NCI-H82 treated with DMSO at 0.1 percent for 48 hours (cell line): ENCODE measurements around the gene SLC7A8.

Source experiments
- DNase-seq: peaks from one replicate; lab custom pipeline; 2025; ENCODE audit not compliant: unreplicated experiment; lab: John Stamatoyannopoulos, UW

SLC7A8 gene

GRCh38 chr14:23095196-23096108, 88.0 kb downstream of the SLC7A8 start, which contains the start of gene C14orf119:
Gene C14orf119, plus strand, starts transcription at chr14:23095505. Its CDS starts 2,154 bp downstream, at chr14:23097659.
- no peak for DNase-seq

DNA sequence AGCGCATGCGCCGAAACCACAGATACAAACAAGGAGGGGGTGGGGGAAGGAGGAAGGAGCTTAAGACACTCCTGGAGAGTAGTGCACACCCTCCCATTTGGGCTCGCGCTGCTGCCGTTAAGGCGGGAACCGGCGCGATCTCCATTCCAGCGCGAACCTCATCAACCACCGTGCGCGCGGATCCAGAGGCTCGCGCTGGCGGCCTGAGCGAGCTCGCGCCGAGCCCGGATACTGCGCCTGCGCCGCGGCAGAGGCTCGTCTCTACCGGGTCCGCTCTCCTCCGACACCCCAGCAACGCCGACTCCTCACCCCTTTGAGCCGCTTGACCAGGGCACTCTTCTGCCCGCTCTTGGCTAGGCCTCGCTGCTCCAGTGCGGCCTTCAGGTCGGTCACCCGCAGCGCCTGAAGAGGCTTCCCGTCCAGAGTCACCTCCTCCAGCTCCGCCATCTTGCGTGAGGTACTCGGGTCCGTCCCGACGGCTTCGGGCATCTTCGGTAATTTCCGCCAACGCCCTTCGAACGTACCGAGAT, 88.7 kb downstream of the SLC7A8 start, which contains the start of gene ACIN1:
Gene ACIN1 (minus strand): TSS at position 471 of the 530 bp plus-strand sequence. CDS start 24 bp downstream, at position 447.
- no peak for DNase-seq

DNA sequence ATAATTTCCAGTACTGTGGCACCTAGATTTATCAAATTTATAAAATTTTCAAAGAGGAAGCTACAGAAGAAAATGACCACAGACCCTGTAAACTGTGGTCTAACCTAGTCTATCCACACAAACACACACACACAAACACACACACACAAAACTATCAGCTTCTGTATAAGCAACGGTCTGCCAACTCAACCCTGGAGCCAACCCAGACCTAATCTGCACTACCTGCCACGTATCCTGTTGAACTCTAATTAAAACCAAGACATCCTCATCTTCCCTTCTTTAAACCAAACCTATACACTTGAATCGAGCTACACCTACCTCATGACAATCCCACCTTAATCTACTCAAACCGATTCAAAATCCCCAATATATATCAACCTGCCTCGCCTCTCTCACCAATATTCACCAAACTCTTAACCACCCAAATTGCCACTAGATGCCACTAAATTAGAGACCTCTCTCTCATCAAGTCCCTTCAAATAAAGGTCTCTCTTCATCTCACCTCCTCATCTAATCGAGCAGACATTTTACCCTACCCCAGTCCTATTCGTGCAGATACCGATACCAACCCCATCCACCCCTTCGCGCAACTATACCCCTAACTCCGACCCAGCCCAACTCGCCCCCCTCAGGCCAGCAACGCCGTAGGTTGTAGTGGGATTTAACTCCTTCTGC, 89.3 kb downstream of the SLC7A8 start:
- DNase-seq: no peak

DNA sequence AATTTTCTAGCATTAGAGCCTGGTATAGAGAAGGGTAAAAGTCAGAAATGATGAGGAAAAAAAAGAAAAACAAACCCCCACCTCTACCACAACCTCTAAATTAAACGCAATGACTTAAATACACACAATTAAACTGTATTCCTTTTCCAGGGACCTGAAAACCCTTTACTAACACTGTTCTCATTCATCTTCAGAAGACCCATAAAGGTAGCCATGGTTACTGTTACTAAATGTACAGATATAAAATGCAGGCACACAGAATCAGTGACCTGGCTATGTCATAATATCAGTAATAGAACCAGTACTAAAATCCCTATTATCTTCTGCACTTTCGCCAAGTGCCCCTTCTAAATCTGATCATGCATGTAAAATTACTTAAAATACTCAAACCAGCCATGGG, 89.9 kb downstream of the SLC7A8 start:
- DNase-seq: no peak

- no peak for DNase-seq
Measured at GRCh38 chr14:23093104-23093503, 90.4 kb downstream of the SLC7A8 start.

GRCh38 chr14:23091294-23092225, 91.9 kb downstream of the SLC7A8 start:
- no peak for DNase-seq

- DNase-seq: no peak
Measured at GRCh38 chr14:23090254-23090636, 93.2 kb downstream of the SLC7A8 start.

DNA sequence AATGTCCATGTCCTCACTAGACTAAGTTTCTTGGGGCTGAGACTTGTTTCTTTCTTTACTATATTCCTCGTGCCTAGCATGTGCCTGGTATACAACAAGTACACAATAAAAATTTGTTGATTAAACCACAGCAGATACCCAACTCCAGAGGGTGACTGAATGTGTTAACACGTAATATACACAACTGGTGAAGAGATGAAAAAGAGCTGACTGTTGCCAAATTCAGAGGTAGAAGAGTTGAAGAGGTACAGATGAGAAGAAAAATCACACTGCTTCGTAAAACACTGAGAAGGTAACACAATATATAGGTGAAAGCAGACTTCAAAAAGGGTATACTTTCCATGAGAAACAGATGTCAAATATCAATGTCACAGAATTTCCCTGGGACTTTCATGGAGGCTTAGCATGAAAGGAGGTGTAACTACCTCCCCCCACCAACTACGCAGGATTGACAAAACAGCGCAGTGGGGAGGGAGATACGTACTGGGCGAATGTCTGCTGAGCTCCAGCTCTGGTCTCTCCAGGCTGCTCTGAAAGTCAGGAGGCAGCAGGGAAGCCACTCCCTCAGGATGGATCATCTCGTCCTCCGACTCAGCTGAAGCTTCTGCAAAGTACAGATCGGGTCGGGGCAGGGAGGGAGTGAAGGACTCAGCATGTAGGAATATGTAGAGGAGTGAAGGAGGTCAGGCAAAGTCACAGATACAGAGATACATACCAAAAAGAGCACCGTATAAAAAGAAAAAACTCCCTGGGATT, 93.8 kb downstream of the SLC7A8 start:
- no peak for DNase-seq

DNA sequence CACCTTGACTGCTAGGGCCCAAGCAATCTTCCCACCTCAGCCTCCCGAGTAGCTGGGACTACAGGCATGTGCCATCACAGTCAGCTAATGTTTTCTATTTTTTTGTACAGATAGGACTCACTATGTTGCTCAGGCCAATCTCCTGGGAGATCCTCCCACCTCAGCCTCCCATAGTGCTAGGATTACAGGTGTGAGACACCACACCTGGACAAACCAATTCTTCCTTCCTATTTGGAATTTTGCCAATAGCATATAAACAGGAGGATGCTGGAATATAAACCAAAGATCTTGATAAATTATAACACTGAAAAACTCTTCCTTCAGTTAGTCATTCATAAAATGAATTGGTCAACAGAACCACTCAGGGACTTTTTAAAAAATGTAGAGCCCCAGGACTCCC, 96.9 kb downstream of the SLC7A8 start:
- no peak for DNase-seq

- DNase-seq: no peak
Measured at GRCh38 chr14:23085458-23085857, 98.0 kb downstream of the SLC7A8 start.

- no peak for DNase-seq
Measured at GRCh38 chr14:23080474-23080873, 103.0 kb downstream of the SLC7A8 start.

DNA sequence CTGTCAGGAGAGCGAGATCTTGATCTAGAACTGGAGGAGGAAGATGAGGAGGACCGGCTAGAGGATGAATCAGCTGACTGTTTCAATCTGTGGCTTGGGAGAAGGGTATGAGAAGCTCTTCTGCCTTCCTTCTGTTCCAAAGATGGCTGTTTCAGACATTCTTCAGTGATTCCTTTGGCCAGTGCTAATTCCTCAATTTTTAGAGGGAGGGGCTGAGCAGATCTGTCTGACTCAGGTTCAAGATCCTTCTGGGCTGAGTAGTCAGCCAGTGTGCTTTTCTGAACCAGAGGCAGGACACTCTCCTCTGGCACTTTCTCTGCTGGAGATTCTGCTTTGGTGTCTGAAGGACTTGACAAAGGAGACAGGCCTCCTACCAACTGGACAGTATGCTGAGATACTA, 103.7 kb downstream of the SLC7A8 start:
- DNase-seq: no peak

GRCh38 chr14:23078692-23079116, 104.8 kb downstream of the SLC7A8 start:
- DNase-seq: no peak

DNA sequence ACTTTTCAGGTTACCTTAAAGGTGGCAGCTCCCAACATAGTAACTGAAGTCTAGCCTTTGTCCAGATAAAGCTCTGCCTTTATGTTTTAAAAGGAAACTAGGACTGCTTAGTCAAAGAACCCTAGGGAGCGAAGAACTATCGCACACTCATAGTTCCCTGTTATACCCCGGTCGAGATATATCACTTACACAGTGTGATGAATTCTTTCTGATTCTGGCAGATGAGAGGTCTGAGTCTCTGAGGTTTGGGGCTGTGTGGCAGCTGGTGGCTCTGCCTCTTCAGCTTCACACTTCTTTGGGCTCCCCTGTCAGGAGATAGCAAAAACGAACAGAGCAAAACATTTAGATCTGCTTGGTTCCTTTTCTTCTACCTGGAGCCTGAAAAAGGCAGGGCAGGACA, 105.5 kb downstream of the SLC7A8 start:
- DNase-seq: no peak

- no peak for DNase-seq
Measured at GRCh38 chr14:23076785-23077408, 106.6 kb downstream of the SLC7A8 start.
